WI38 (cell line): ENCODE data around the gene ABCC3.
"Not testable (repeated sequence)": the region's sequence is repeated elsewhere in the genome, so short reads cannot be mapped to it uniquely, and the experiment has no call there.

Experiments used
- H3K4me3 ChIP-seq: 2 replicates; pipeline ENCODE4 v1.5.1; 2011; ENCODE audit warnings: low read depth, mild to moderate bottlenecking, control low read depth, low read length
- CTCF ChIP-seq: IDR thresholded peaks from 2 replicates; pipeline ENCODE4 v1.5.1; 2012; ENCODE audit warnings: low read depth, mild to moderate bottlenecking, control low read depth, low read length

Gene ABCC3

GRCh38 chr17:50697663-50698272, 63.1 kb downstream of the ABCC3 start:
- TF ChIP-seq CTCF = no peak
- no peak overlapping the region for H3K4me3 ChIP-seq

GRCh38 chr17:50699410-50699809, 64.7 kb downstream of the ABCC3 start:
- no peak overlapping the region for H3K4me3 ChIP-seq
- no peak for TF ChIP-seq CTCF

- no peak for TF ChIP-seq CTCF
- no peak overlapping the region for H3K4me3 ChIP-seq
Observed at GRCh38 chr17:50703162-50703561, 68.5 kb downstream of the ABCC3 start.

GRCh38 chr17:50707289-50708049, 72.8 kb downstream of the ABCC3 start, which contains the start of gene ANKRD40:
Gene ANKRD40 (minus strand): TSS chr17:50707914. CDS start chr17:50707654, 260 bp downstream.
- TF ChIP-seq CTCF = no peak
- peak within 1 kb of the TSS; percentile 79 for H3K4me3 ChIP-seq

- H3K4me3 ChIP-seq = peak overlapping the region; percentile 79
- no peak for TF ChIP-seq CTCF
Observed at GRCh38 chr17:50708050-50709000, 73.6 kb downstream of the ABCC3 start.

- H3K4me3 ChIP-seq = not testable (repeated sequence)
Observed at GRCh38 chr17:50709053-50709452, 74.4 kb downstream of the ABCC3 start.

GRCh38 chr17:50710025-50710424, 75.3 kb downstream of the ABCC3 start:
- TF ChIP-seq CTCF = no peak
- no peak overlapping the region for H3K4me3 ChIP-seq
